HCT116 (cell line): ENCODE results near the gene FLG2. TPM values are rescaled to one million over a fixed set of nuclear protein-coding genes. Genes with fewer than 3 reads are reported as not detected.

Experiments
- ATAC-seq: fragments of 200-7000 bp; cut with Tn5 transposase; 2 replicates; pipeline ENCODE4 v1.9.1; 2020; ENCODE audit warnings: mild to moderate bottlenecking, moderate library complexity
- BruUV-seq: library from RNA; stranded (reverse); fragments of 400-500 nt; replicated peaks from 2 replicates; lab custom pipeline; 2021; lab: Mats Ljungman, UMichigan
- CTCF ChIA-PET: fragments of 300-600 bp; sonication (Branson Sonifier 250); formaldehyde crosslinking; loops from one replicate; lab custom pipeline; 2021; ENCODE audit warnings: antibody characterized with exemption; lab: Charles Lee
- POLR2A ChIA-PET: fragments of 300-600, 350-600 bp; sonication (Branson Sonifier 250); formaldehyde crosslinking; loops from one replicate; lab custom pipeline; 2021; ENCODE audit warnings: antibody characterized with exemption; lab: Charles Lee
- RAD21 ChIA-PET, 2 experiments: fragments of 300-600 bp; sonication (Branson Sonifier 250); formaldehyde crosslinking; loops; one replicate each; lab custom pipeline; 2023; ENCODE audit warnings: low total read pairs in 2 of 2; ENCODE audit not compliant: uncharacterized antibody in 2 of 2, unreplicated experiment in 2 of 2, low non-redundant PET in 1 of 2; lab: Charles Lee
- DNase-seq: peaks from one replicate; pipeline ENCODE4 v3.0.0-alpha.2; 2010; ENCODE audit warnings: low read depth, low spot score
- H2AFZ ChIP-seq: fragments of 200-600 bp; shearing (Covaris generic), sonication (generic); 2 replicates; pipeline ENCODE4 v1.6.1; 2017; ENCODE audit warnings: low read depth, mixed run types, mixed read lengths, antibody characterized with exemption, low read length; ENCODE audit not compliant: poor library complexity, severe bottlenecking
- H3K27ac ChIP-seq: 2 replicates; pipeline ENCODE4 v1.5.1; 2012; ENCODE audit warnings: low read depth, low read length
- H3K27me3 ChIP-seq: fragments of 200-600 bp; sonication (generic); 2 replicates; pipeline ENCODE4 v1.6.1; 2016; ENCODE audit warnings: mixed run types, low read length, mixed read lengths; ENCODE audit not compliant: insufficient read depth
- H3K36me3 ChIP-seq, 2 experiments: fragments of 200-500 bp in 1 of 2; fragments of 200-600 bp in 1 of 2; sonication (Bioruptor generic) in 1 of 2; sonication (generic) in 1 of 2; 2 replicates each; pipeline versions ENCODE4 v1.5.1 to v1.6.1; 2014 to 2016; ENCODE audit warnings: low read length in 2 of 2, inconsistent platforms in 1 of 2, mixed read lengths in 1 of 2, mixed run types in 1 of 2; ENCODE audit not compliant: insufficient read depth in 2 of 2, control insufficient read depth in 1 of 2
- H3K4me1 ChIP-seq, 2 experiments: fragments of 200-600 bp in 1 of 2; sonication (generic) in 1 of 2; 2 replicates each; pipeline versions ENCODE4 v1.5.1 to v1.6.1; 2012 to 2017; ENCODE audit warnings: low read length in 2 of 2, inconsistent platforms in 1 of 2, mild to moderate bottlenecking in 1 of 2, mixed read lengths in 1 of 2, mixed run types in 1 of 2, moderate library complexity in 1 of 2; ENCODE audit not compliant: insufficient read depth in 2 of 2, control insufficient read depth in 1 of 2
- H3K4me2 ChIP-seq: fragments of 200-600 bp; sonication (generic); 2 replicates; pipeline ENCODE4 v1.6.1; 2017; ENCODE audit warnings: mixed run types, low read length, mixed read lengths
- H3K4me3 ChIP-seq, 2 experiments: fragments of 200-600 bp in 1 of 2; sonication (generic) in 1 of 2; replicated peaks in 1 of 2; 2 replicates each; pipeline ENCODE4 v1.5.1; 2011 to 2016; ENCODE audit warnings: low read length in 2 of 2, control low read depth in 1 of 2, low read depth in 1 of 2, mild to moderate bottlenecking in 1 of 2, mixed read lengths in 1 of 2, mixed run types in 1 of 2
- H3K79me2 ChIP-seq: fragments of 200-600 bp; sonication (generic); 2 replicates; pipeline ENCODE4 v1.6.1; 2017; ENCODE audit warnings: mild to moderate bottlenecking, mixed run types, low read length, moderate library complexity, mixed read lengths; ENCODE audit not compliant: insufficient read depth
- H3K9ac ChIP-seq: fragments of 200-600 bp; sonication (generic); 2 replicates; pipeline ENCODE4 v1.6.1; 2016; ENCODE audit warnings: low read length, mixed read lengths
- H3K9me2 ChIP-seq: fragments of 200-600 bp; sonication (generic), shearing (Covaris generic); 2 replicates; pipeline ENCODE4 v1.6.1; 2017; ENCODE audit warnings: mixed run types, mild to moderate bottlenecking, moderate library complexity; ENCODE audit not compliant: insufficient read depth
- H3K9me3 ChIP-seq, 2 experiments: fragments of 200-500 bp in 1 of 2; fragments of 200-600 bp in 1 of 2; sonication (Bioruptor generic) in 1 of 2; sonication (generic) in 1 of 2; 2 replicates each; pipeline ENCODE4 v1.6.1; 2014 to 2017; ENCODE audit warnings: low read length in 2 of 2, mixed read lengths in 2 of 2, inconsistent platforms in 1 of 2, low read depth in 1 of 2, mild to moderate bottlenecking in 1 of 2, mixed run types in 1 of 2, moderate library complexity in 1 of 2; ENCODE audit not compliant: control insufficient read depth in 1 of 2, insufficient read depth in 1 of 2
- H4K20me1 ChIP-seq: fragments of 200-600 bp; sonication (generic), shearing (Covaris generic); 2 replicates; pipeline ENCODE4 v1.6.1; 2017; ENCODE audit warnings: mixed run types, mild to moderate bottlenecking, moderate library complexity; ENCODE audit not compliant: insufficient read depth
- CEBPB ChIP-seq: IDR thresholded peaks from 2 replicates; pipeline ENCODE4 v1.6.1; 2012; ENCODE audit warnings: low read depth
- ELF1 ChIP-seq: IDR thresholded peaks from 2 replicates; pipeline ENCODE4 v1.6.1; 2012; ENCODE audit warnings: low read depth, borderline replicate concordance
- EZH2phosphoT487 ChIP-seq: fragments of 200-600 bp; IDR thresholded peaks from 2 replicates; pipeline ENCODE4 v1.6.1; 2018; ENCODE audit warnings: antibody characterized with exemption, borderline replicate concordance
- FOSL1 ChIP-seq: IDR thresholded peaks from 2 replicates; pipeline ENCODE4 v1.6.1; 2012; ENCODE audit warnings: low read depth
- JUND ChIP-seq: IDR thresholded peaks from 2 replicates; pipeline ENCODE4 v1.6.1; 2012
- POLR2AphosphoS5 ChIP-seq: IDR thresholded peaks from 2 replicates; pipeline ENCODE4 v1.6.1; 2011; ENCODE audit warnings: mild to moderate bottlenecking, low read depth, low read length, moderate library complexity
- RAD21 ChIP-seq: IDR thresholded peaks from 2 replicates; pipeline ENCODE4 v1.6.1; 2012; ENCODE audit warnings: low read depth, mild to moderate bottlenecking
- SIN3A ChIP-seq: IDR thresholded peaks from 2 replicates; pipeline ENCODE4 v1.6.1; 2012; ENCODE audit warnings: low read depth
- SP1 ChIP-seq: IDR thresholded peaks from 2 replicates; pipeline ENCODE4 v1.6.1; 2012; ENCODE audit warnings: low read depth
- SRF ChIP-seq: IDR thresholded peaks from 2 replicates; pipeline ENCODE4 v1.6.1; 2012; ENCODE audit warnings: low read depth
- TCF7L2 ChIP-seq: IDR thresholded peaks from 2 replicates; pipeline ENCODE4 v1.7.0; 2011; ENCODE audit warnings: borderline replicate concordance, inconsistent platforms; ENCODE audit not compliant: insufficient read depth, insufficient read length; ENCODE audit errors: extremely low read depth
- YY1 ChIP-seq: IDR thresholded peaks from 2 replicates; pipeline ENCODE4 v1.6.1; 2011; ENCODE audit warnings: low read length, low read depth, moderate library complexity, mild to moderate bottlenecking; ENCODE audit not compliant: insufficient replicate concordance; ENCODE audit errors: extremely low read depth
- ZFX ChIP-seq: fragments of 450-650 bp; IDR thresholded peaks from 2 replicates; pipeline ENCODE4 v1.6.1; 2017
- ZNF274 ChIP-seq: fragments of 200-500 bp; sonication (Bioruptor generic); IDR thresholded peaks from 2 replicates; pipeline ENCODE4 v1.6.1; 2014; ENCODE audit warnings: mild to moderate bottlenecking, low read depth, low read length, inconsistent platforms
- intact Hi-C: fragments of 100-400 bp; cut with micrococcal nuclease; formaldehyde crosslinking; loops from 2 replicates; pipeline ENCODE4 v1.10.0; 2022
- total RNA-seq: library from RNA; stranded (reverse); gene quantifications from one replicate; pipeline ENCODE4 v1.2.1, GENCODE V29; 2021; ENCODE audit not compliant: unreplicated experiment
- TF ChIP-seq, protein P1 (sequence below), 3 experiments: fragments of 200-600 bp in 1 of 3; sonication (generic) in 1 of 3; IDR thresholded peaks in 2 of 3; conservative IDR thresholded peaks in 1 of 3; 2 replicates each; pipeline ENCODE4 v1.5.1; 2012 to 2017; ENCODE audit warnings: low read depth in 2 of 3, low read length in 2 of 3, antibody characterized with exemption in 1 of 3, borderline replicate concordance in 1 of 3, control low read depth in 1 of 3, mild to moderate bottlenecking in 1 of 3, mixed read lengths in 1 of 3, mixed run types in 1 of 3, moderate library complexity in 1 of 3; ENCODE audit not compliant: insufficient read depth in 1 of 3
- TF ChIP-seq, protein P2 (sequence below): IDR thresholded peaks from 2 replicates; pipeline ENCODE4 v1.6.1; 2012
- TF ChIP-seq, protein P3 (sequence below): IDR thresholded peaks from 2 replicates; pipeline ENCODE4 v1.6.1; 2011; ENCODE audit warnings: mild to moderate bottlenecking, low read length, moderate library complexity; ENCODE audit not compliant: insufficient replicate concordance; ENCODE audit errors: extremely low read depth
- TF ChIP-seq, protein P4 (sequence below): IDR thresholded peaks from 2 replicates; pipeline ENCODE4 v1.6.1; 2012
- TF ChIP-seq, protein P5 (sequence below): IDR thresholded peaks from 2 replicates; pipeline ENCODE4 v1.6.1; 2012; ENCODE audit warnings: low read depth

The FLG2 gene
- total RNA-seq, 1 experiment from 2014 or later: not detected

DNA sequence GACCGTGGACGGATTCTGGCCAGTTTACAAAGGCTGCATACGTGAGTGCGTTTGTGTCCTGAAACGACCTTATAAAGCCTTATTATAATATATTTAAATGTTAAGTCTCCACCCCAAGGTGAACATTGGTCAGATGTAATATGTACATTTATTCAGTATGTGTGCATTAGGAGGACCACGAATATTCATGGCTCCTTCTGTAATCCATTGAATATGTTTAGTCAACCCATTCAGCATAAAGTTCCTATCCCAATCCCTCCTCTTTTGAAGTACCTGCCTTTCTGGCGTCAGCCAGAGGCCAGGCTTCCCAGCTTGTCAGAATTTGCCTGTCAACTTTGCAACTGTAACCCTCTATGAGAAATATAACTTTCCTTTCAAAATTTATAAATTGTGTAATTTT, 24.4 kb downstream of the FLG2 start:
- Histone ChIP-seq H3K36me3 (no peaks in the 10 kb centered on the region), H3K4me3 (no peak overlapping the region), H3K27me3 (peaks cover 32% of the 10 kb centered on the region), H3K9me2 (no peaks in the 10 kb centered on the region), H3K4me1 (no peaks in the 10 kb centered on the region), H3K27ac (no peak overlapping the region), H4K20me1 (no peaks in the 10 kb centered on the region), H3K9me3 (no peaks in the 10 kb centered on the region), H3K9ac (no peak overlapping the region), H3K4me2 (no peak overlapping the region), H3K79me2 (no peaks in the 10 kb centered on the region), H2AFZ (no peak overlapping the region)
- ATAC-seq (no peak), DNase-seq (no peak)
- no TSS peak for BruUV-seq
- ChIA-PET POLR2A (no interaction called here), RAD21 (no interaction called here), CTCF (interaction anchor here (0.5 to 1.8 kb wide), 2 partner anchors 12 to 181 kb away, joined by 3 to 10 read pairs; no protein-coding TSS in a partner anchor)
- TF ChIP-seq CEBPB: no peak
- no peak for TF ChIP-seq ZNF274
- TF ChIP-seq ZFX: no peak
- TF ChIP-seq RAD21: no peak
- TF ChIP-seq, protein P1, sequence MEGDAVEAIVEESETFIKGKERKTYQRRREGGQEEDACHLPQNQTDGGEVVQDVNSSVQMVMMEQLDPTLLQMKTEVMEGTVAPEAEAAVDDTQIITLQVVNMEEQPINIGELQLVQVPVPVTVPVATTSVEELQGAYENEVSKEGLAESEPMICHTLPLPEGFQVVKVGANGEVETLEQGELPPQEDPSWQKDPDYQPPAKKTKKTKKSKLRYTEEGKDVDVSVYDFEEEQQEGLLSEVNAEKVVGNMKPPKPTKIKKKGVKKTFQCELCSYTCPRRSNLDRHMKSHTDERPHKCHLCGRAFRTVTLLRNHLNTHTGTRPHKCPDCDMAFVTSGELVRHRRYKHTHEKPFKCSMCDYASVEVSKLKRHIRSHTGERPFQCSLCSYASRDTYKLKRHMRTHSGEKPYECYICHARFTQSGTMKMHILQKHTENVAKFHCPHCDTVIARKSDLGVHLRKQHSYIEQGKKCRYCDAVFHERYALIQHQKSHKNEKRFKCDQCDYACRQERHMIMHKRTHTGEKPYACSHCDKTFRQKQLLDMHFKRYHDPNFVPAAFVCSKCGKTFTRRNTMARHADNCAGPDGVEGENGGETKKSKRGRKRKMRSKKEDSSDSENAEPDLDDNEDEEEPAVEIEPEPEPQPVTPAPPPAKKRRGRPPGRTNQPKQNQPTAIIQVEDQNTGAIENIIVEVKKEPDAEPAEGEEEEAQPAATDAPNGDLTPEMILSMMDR (IDR thresholded peaks at IDR 0.05 in 2 of 3, conservative IDR thresholded peaks at IDR 0.05 in 1 of 3; ENCODE audit: borderline replicate concordance in 1 of 3, insufficient read depth in 1 of 3, low read depth in 2 of 3, low read length in 2 of 3): no peak
- TF ChIP-seq, protein P2, sequence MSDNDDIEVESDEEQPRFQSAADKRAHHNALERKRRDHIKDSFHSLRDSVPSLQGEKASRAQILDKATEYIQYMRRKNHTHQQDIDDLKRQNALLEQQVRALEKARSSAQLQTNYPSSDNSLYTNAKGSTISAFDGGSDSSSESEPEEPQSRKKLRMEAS: no peak
- no peak for TF ChIP-seq POLR2AphosphoS5
- TF ChIP-seq FOSL1: no peak
- TF ChIP-seq, protein P3, sequence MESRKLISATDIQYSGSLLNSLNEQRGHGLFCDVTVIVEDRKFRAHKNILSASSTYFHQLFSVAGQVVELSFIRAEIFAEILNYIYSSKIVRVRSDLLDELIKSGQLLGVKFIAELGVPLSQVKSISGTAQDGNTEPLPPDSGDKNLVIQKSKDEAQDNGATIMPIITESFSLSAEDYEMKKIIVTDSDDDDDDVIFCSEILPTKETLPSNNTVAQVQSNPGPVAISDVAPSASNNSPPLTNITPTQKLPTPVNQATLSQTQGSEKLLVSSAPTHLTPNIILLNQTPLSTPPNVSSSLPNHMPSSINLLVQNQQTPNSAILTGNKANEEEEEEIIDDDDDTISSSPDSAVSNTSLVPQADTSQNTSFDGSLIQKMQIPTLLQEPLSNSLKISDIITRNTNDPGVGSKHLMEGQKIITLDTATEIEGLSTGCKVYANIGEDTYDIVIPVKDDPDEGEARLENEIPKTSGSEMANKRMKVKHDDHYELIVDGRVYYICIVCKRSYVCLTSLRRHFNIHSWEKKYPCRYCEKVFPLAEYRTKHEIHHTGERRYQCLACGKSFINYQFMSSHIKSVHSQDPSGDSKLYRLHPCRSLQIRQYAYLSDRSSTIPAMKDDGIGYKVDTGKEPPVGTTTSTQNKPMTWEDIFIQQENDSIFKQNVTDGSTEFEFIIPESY: no peak
- TF ChIP-seq SIN3A: no peak
- TF ChIP-seq JUND: no peak
- TF ChIP-seq SRF: no peak
- no peak for TF ChIP-seq TCF7L2
- no peak for TF ChIP-seq ELF1
- no peak for TF ChIP-seq YY1
- TF ChIP-seq EZH2phosphoT487: no peak
- TF ChIP-seq, protein P4, sequence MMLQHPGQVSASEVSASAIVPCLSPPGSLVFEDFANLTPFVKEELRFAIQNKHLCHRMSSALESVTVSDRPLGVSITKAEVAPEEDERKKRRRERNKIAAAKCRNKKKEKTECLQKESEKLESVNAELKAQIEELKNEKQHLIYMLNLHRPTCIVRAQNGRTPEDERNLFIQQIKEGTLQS: no peak
- TF ChIP-seq, protein P5, sequence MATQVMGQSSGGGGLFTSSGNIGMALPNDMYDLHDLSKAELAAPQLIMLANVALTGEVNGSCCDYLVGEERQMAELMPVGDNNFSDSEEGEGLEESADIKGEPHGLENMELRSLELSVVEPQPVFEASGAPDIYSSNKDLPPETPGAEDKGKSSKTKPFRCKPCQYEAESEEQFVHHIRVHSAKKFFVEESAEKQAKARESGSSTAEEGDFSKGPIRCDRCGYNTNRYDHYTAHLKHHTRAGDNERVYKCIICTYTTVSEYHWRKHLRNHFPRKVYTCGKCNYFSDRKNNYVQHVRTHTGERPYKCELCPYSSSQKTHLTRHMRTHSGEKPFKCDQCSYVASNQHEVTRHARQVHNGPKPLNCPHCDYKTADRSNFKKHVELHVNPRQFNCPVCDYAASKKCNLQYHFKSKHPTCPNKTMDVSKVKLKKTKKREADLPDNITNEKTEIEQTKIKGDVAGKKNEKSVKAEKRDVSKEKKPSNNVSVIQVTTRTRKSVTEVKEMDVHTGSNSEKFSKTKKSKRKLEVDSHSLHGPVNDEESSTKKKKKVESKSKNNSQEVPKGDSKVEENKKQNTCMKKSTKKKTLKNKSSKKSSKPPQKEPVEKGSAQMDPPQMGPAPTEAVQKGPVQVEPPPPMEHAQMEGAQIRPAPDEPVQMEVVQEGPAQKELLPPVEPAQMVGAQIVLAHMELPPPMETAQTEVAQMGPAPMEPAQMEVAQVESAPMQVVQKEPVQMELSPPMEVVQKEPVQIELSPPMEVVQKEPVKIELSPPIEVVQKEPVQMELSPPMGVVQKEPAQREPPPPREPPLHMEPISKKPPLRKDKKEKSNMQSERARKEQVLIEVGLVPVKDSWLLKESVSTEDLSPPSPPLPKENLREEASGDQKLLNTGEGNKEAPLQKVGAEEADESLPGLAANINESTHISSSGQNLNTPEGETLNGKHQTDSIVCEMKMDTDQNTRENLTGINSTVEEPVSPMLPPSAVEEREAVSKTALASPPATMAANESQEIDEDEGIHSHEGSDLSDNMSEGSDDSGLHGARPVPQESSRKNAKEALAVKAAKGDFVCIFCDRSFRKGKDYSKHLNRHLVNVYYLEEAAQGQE: no peak
- TF ChIP-seq SP1: no peak
- intact Hi-C loops: no loop called here
